ENCODE results near the gene RAB29.
"Not testable (repeated sequence)": the region's sequence is repeated elsewhere in the genome, so short reads cannot be mapped to it uniquely, and the experiment has no call there.

Gene RAB29, protein sequence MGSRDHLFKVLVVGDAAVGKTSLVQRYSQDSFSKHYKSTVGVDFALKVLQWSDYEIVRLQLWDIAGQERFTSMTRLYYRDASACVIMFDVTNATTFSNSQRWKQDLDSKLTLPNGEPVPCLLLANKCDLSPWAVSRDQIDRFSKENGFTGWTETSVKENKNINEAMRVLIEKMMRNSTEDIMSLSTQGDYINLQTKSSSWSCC

DNA sequence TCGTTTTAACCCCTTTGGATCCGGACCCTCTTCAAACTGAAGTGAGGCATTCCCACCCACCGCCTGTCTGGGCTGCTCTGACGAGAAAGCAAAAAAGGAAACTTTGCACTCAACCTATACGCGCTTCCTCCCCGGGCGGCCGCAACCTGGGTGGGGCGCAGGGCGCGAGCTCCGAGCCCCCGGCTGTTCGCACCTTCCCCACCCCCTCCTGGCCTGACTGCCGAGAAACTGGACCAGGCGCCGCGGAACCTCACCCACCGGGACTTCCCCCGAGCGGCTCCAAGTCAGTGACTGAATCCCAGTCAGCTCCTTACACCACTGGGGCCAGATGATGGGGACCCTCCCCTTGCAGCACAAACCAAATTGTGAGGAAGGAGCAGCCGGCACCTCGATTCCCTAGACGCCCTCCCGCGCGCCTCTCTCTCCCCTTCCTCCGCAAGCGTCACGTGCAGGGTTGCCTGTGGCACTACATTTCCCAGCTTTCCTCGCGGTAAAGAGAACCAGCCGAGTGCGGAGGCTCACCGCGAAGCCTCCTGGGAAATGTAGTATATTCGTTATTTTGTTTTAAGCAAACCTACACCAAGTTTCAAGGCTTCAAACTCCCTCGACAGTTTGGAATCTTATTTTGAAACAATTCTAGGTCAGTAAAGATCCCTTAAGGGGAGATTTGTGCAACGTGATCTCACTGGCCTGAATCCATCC, at the start of gene RAB29:
RAB29 (minus strand) TSS at position 468 of the 702 bp plus-strand sequence. CDS start 526 bp downstream, outside the sequence.
- peak; percentile 76 for DNase-seq

DNA sequence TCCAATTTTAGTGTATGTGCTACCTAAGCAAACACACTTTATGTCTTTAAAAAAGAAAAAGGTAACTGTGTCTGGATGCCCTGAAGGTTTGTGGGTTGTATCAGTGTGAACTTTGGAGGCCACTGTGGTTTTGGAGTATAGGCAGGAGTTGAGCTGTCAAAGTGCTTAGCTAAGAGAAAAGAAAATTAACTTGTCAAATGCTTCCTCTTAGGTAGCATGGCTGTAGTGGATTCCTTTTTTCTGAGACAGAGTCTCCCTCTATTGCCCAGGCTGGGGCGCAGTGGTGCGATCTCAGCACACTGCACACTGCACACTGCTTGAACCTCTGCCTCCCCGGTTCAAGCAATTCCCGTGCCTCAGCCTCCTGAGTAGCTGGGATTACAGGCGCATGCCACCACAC, 48.9 kb upstream of the RAB29 start:
- DNase-seq, result no peak

DNA sequence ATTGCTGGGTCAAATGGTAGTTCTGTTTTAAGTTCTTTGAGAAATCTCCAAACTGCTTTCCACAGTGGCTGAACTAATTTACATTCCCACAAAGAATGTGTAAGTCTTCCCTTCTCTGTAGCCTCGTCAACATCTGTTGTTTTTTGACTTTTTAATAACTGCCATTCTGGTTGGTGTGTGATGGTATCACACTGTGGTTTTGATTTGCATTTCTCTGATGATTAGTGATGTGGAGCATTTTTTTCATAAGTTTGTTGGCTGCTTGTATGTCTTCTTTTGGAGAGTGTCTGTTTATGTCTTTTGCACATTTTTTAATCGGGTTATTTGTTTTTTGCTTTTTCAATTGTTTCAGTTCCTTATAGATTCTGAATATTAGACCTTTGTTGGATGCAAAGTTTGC, 48.0 kb upstream of the RAB29 start:
- DNase-seq, result not testable (repeated sequence)

DNA sequence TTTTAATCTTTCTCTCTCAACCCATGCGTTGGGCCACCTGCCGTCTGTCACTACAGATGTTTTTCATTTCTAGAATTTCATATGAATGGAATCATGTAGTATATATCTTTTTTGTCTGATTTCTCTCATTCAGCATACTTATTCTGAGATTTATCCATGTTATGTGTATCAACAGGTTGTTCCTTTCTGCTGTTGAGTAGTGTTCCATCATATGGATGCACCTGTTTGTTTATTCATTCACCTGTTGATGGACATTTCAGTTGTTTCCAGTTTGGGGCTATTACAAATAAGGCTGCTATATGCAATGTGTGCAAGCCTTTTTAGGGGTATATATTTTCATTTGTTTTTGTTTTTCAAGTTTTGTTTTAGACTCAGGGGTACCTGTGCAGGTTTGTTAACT, 47.1 kb upstream of the RAB29 start:
- no peak for DNase-seq

DNA sequence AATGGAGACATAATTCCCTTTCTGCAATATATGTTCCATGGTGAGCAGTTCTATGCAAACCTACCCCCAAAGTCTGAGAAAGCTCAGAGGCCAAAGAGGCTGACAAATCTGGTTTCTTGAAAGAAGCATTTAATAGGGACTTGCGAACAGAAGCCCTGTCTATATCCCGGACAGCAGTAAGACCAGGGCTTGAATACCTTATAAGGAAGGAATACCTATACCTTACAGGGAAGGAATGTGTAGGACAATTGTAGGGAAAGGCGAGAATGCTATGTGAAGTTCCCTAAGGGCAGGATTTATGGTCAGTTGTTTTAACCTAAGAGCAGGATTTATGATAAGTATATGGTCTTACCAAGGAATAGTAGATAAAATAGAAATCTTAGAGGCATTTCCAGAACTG, 42.7 kb upstream of the RAB29 start:
- DNase-seq, result no peak

DNA sequence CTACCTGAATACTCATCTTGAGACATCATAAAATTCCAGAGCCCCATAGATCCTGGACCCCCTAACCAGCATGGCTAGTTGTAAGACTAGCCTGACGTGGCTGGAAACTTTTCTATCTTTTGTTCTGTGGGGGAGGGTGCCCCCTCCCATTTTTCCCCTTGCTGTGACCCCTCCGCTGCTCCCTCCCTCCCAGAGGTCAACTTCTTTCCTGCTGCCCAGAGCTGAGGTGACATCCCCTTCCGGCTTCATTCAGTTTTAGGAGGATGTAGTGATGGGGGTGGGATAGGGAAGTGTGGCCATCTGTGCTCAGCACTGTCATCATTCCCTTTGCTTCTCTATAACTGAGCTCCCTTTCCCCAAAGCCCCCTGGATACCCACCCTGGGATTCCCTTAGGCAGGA, 42.1 kb upstream of the RAB29 start:
- DNase-seq, result no peak

DNA sequence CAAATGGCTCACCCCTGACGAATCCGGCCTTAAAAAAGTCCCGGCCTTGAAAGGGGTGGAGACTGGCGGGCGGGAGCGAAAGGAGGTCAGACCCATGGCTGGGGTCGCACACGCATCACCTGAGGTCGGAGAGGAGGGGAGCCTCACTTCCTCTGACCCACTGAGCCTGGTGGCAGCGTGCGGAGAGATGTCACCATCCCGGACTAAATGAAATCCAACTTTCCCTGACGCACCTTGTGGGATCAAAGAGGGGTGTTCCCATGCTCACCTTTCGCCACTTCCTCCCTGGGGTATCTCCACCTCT, 38.4 kb upstream of the RAB29 start:
- no peak for DNase-seq

DNA sequence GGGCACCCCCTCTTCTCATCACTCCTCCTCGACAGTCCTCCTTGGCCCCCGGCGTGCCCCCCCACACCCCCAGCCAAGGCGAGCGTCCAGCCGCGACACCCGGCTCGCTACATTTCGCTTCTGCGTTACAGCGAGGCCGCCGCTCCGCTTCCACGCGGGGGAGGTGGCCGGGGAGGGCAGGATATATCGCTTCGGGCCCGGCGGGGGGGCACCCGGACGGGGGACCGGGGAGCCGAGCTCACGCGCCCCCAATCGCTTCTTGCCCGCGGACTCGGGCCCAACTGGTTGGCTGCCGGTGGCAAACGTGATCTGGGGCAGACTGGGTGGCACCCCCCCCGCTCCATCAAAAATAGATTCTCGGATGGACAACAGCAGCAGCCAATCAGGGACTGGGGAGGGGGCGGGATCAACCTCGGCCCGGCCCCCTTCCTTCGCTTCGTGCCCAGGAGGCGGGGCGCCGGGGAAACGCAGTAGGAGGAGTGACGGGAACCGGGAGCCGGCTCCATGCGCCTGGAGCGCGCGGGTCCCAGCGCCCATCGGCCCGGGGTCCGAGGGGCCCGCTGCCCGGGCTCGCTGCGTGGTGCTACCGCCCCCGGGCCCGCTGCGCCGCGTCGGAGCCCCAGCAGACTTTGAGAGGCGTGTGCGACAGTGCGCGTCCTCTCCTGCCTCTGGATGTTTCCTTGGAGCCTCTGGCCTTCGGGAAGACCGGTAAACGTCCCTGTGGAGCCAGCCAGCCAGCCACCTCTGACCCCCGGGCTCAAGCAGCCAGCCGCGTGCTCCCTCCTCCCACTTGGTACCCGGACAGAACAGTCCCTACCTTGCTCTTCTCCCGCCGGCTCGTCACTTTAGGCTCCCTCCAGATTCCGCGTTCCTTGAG, 37.8 kb upstream of the RAB29 start, which contains the start of gene SLC41A1:
SLC41A1 (minus strand) TSS at position 321 of the 877 bp plus-strand sequence. CDS start 2,757 bp downstream, outside the sequence.
- peak; percentile 75 for DNase-seq

DNA sequence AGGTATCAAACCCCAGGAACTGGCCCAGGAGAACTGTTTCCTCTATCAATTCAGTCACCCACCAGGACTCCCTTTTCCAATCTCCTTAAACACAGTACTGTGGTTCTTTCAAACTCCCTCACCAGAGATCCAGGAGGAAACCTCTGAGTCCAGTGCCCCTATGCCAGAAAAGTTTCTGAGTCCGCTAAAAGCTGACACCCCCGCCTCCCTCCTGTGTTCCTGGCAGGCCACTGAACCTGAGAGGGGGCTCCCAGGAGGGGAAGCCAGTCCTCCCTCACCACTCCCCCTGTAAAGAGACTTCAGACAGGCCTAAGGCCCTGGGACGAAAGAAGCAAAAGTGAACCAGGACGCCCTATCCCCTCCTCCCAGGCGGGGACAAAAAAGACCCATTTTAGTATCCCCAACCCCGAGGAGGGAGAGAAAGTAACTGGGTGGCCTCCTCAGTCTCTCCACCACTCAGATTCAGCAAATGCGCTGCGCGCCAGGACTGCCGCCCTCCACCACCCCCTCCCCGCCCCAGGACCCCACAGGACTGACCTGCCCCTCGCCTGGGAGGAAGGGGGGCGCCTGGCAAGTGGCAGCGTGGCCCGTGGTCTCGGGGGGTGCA, 37.1 kb upstream of the RAB29 start:
- DNase-seq, result no peak

DNA sequence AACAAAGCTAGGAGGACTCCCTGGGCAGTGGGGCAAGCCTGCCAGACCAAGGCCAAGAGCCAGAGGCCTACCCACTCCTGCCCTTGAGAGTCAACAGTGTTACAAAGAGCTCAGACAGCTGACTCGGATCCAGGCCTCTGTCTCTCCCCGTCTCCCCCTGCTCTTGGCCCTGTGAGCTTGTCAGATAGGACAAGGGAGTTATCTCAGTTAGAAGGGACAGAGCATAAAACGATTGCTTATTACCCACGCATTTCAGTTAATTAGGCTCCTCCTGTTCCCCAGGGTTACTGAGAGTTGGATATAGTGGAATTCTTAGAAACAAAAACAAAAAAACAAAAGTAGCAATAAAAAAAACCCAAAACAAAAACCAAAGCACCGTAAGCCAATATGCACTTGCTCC, 36.4 kb upstream of the RAB29 start:
- DNase-seq, result no peak

DNA sequence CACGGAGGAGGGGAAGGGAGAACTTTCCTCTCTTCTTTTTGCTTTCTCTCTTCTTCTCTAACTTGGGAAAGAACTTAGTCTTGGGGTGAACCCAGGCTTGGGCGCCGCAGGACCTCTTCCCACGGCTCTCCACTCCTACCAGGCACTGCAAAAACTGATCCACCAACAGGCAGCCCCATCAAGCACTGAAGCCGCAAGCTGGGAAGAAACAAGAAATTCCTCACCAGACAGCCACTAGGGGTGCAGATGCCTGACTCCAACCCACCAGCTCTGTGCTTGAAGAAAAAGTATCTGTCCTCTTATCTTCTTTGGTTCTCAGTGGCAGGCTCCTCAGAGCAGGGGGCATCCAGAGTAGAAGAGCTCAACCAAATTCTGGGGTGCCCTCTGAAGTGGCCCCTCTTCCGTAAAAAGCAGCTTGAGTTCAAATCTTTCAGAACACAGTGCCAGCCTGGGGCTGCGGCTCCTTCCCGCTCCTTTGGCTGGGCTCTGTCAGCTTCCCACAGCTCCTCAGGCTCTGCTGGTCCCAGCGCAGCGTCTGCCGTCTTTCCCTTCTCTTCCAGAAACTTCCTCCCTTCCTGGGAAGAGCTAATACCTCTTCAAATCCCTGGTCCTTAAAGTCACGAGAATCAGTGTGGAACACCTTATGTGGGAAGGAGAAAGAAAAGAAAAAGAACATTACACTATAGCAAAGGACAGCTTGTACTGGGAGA, 35.3 kb upstream of the RAB29 start:
- DNase-seq, result no peak

DNA sequence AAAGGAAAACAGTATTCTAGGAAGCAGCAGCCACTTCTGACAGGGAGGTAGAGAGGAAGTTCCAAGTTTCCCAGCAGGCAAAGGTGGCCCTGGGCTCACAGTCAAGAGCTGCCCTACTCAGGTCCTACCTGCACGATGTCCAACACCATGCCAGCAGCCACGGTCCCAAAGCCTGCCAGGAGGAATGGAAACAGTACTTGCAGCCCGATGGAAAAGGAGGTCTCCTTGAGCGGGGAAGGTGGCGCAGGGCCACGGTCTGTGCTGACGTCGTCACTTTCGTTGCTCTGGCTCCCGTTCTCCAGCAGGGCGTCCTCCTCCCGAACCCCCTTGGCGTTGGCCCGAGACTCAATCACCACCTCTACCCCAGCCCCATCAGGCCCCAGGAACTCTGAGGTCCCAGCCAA, 34.7 kb upstream of the RAB29 start:
- DNase-seq, result no peak

DNA sequence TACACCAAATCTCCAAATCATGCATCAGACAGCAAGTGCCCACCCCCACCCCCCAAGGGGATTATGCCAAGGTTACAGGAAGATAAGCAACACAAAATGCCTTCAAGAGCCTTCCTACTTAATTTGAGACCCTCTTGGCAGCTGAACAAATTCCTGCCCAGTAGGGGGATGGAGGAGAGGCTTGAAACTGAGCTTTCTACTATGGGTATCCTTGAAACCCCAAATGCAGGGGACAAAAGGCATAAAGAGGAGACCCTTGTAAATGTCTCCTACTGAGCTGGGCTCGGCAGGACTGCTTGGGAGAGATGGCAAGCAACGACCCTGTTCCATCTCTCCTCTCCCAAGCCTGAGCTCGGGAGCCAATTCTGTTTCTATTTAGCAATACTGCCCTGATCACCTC, 34.2 kb upstream of the RAB29 start:
- DNase-seq, result no peak

DNA sequence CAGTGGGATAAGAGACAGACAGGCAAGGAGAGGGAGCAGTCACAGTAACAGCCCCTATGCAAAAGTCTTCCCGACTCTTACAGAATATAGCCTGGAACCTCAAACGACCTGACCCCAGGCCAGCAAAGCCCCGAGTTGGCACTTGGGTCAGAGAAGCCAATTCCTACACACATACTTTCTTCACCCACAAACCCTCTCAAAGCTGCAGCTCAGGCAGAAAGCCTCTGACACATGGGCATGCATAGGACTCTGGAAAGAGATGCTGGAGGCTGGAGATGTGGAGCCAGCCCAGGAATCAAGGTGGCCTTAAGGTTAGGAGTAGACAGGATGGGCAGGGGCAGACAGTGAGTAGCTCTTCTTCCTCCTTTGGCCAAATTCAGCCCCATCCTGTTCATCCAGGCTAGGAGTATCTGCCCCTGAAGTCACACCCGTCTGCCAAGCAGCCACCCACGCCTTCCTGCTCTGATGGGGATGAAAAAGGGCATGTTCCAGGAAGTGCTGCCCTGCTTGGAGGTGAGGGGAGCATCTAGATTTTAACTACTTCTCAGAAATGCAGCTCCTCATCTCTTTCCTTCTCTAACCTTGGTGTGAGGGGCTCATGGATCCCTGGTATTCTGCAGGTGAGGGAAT, 29.9 kb upstream of the RAB29 start:
- DNase-seq, result no peak

DNA sequence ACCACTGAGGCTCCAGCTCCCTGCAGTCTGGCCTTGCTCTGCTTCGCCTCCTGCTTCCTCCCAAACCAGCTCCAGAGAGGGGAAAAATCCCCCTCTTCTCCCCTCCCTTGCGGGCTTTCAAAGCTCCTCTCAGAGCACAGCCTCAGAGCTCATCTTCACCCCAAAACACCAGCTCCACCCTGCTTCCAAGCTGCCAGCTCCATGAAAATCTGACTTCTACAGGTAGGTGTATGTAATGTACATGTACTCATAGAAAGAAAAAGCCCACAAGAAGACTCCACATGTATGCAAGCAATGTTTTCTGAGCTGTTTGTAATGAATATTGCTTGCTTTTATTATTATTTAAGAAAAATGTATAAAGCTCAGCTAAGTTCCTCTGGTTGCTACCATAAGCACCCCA, 29.3 kb upstream of the RAB29 start:
- DNase-seq, result no peak

DNA sequence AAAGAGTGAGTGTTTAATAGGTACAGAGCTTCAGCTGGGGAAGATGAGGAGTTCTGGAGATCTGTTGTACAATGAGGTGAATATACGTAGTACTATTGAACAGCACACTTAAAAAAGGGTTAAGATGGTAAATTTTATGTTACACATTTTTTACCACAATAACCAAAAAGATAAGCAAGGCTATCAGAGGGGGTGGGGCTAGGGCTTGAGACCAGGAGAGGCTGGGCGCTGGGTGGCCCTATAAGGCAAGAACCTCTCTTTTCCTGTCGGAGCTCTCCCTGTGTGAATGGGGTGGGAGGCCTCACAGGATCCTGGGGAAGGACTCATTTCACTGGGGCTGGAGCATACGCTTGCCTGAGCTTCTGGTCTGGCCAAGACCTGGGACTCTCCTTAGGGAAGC, 28.7 kb upstream of the RAB29 start:
- DNase-seq, result no peak

DNA sequence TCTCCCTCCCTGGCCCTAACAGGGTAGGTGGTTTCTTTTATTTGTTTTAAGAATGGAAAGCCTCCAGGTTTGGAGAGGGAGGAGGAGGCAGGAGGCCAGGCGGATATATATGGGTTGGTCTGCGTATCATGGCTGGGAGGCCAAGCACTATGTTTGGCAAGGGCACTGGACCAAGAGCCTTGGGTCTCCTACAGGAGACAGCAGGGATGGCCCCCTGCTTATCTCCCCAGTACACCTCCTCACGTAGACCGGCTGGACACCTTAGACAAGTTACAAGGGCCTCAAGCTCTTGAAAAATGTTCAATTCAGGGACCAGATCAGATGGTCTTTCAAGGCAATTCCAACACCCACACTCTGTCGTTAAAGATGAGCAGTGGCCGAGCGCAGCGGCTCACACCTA, 26.8 kb upstream of the RAB29 start:
- DNase-seq, result no peak

DNA sequence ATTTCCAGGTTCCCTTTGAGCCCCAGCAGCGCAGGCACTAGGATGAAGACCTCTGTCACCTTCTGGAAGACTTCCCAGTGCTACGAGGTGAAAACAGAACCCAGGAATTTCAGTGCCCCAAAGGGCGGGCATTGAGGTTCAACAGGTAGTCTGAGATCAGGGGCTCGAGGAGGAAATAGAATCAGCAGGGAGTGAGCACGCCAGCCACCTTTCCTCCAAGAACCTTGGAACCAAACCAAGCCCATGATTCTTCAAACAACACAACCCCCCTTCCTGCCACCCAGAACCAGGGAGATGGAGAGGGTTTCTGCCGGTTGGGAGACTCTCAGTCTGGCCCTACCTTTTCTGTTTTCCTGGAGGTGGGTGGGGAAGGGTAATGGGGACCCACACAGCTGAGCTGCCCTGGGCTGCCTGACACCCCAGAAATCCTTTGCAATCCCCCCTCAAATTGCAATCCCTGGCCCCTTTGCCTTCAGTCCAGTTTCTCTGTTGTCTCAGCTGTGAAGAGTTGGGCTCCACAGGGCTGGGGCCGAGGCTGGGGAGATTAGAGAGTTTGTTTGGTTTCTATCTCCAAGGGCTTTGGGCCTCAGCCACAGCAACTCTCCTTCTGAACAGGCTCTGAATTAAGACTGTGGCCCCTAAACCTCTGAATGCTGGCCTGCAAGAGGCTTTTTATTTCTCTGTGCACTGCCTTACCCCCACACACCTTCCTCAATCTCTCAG, 25.9 kb upstream of the RAB29 start:
- DNase-seq, result no peak

DNA sequence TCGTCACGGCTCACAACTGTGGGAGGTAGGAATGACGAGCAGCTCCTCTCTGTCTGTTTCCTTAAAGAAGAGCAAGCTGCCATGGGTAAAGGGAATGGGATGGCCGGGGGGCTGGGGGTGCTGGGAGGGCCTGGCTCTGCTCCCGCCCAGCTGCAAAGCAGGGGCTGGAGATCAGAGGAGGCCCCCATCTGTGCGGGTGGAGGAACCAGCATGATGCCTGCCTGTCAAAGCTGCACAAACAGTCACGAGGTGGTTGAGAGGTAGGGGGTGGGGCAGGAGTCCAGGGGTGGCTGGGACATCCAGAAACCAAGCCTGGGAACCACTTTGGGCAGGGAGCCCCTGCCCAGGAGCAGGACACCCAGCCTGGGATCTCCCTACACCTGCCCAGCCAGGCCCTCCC, 25.1 kb upstream of the RAB29 start:
- DNase-seq, result no peak

DNA sequence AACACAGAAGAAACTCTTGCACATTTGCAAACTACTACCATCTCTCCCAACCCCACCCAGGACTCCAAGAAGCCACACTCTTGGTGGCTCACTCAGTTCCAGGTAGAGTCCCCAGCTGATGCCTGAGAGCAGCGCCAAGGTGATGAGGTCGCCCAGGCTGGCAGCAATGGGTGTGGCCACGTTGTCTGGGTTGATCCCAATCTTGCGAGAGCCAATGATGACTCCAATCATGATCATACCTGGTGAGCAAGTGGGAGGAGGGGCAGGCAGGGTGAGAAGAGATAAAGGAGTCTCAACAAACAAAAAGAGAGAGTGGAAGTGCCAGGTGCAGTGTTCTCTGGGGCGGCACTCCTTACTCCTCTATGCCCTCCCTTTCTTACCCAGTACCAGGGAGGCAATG, 23.3 kb upstream of the RAB29 start:
- DNase-seq, result no peak

DNA sequence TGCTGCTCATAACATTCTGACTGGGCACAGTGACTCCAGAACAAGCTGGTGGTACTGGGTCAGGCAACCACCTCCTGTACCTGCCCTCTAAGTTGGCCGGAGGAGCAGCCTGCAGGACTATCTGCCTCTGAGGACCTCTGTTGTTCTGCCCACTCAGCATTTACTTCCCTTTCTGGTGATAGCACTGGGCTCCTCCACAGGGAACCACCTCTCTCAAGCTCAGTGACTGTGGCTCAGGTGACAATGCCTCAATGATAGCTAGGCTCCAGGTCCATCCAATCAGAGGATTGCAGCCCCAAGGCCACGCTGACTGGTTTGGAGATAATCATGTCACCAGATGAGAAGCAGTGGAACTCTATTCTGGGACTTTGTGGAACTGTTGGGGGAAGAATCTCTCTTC, 21.9 kb upstream of the RAB29 start:
- DNase-seq, result no peak
